Stimulated activated CD8-positive, alpha-beta memory T cell treated with anti-CD3 and anti-CD28 coated beads, Interleukin-2, amount 100 ng/mL, for 1 hour (primary cell): ENCODE results near the gene PPP1R27.

Source experiments
- DNase-seq, 2 donors: peaks; one replicate each; pipeline ENCODE4 v3.0.0-alpha.2; 2020; ENCODE audit warnings: low read depth in 2 of 2

Gene PPP1R27

DNA sequence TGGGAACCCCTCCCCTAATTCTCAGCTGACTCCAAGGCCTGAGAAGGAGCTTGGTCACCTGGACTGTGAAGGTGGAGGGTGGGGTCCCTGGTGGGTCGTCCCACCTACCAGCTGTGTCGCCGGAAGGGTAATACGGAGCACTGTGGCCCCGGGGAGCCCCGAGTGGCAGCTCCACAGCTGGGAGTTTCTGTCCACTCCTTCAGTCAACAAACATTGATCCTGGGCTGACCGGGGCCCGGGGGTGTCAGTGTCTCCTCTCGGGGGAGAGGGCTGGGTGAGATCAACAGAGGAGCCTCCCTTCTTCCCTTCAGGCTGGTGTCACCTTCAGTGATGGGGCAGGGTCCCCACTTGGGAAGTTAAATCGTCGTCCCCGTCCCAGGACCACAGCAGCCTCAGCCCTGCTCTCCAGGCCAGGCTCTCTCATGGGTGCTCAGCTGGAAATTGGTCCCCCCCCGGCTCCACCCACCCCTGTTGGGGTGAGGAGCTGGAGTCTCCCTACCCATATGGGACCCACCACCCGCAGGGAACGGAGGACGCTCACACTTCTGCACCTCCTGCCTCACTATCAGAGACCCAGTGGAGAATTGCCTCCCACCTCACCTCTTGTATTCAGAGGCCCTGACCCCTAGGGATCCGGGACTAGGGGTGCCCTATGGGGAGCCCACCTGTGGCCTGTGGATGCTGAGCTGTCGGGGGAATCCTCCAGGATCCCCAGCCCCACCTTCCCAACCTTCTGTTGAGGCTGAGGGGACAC, 29.0 kb downstream of the PPP1R27 start:
- DNase-seq, result no peak

DNA sequence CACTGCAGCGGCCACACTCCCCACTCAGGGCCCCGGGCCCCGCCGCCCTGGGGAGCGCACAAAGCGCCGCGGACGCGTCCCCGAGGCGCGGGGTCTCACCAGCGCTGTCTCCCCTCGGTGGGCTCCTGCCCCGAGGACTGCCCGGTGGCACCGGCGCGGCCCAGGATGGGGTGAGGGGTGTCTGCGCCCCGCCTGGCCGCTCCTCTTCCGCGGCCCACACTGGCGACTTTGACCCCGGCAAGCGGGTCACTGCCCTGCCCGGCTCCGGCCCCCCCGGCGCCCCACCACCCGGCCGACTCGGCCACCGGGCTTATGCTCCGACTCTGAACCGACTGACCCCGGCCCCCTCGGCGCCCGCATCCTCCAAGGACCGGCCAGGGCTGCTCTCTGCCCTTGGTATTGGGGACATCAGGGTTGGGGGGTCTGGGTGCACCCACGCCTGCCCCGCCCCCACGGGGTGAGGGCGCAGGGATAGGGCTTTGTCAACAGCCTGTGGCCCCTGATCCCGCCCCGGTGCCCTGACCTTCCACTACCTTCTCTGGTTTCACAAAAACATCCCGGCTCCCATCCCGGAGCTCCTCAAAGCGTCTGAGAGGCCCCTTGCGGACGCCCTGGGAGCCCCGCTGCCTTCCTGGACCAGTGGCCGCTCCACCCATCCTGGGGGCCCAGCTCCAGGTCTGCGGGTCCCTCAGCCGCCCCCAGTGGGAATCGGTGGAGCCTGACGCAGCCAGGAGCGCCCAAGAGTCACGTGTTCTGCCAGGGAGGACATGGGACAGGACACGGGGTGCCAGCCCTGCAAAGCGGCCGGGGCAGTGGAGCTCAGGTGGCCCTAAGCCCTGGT, 30.1 kb downstream of the PPP1R27 start:
- no peak for DNase-seq

DNA sequence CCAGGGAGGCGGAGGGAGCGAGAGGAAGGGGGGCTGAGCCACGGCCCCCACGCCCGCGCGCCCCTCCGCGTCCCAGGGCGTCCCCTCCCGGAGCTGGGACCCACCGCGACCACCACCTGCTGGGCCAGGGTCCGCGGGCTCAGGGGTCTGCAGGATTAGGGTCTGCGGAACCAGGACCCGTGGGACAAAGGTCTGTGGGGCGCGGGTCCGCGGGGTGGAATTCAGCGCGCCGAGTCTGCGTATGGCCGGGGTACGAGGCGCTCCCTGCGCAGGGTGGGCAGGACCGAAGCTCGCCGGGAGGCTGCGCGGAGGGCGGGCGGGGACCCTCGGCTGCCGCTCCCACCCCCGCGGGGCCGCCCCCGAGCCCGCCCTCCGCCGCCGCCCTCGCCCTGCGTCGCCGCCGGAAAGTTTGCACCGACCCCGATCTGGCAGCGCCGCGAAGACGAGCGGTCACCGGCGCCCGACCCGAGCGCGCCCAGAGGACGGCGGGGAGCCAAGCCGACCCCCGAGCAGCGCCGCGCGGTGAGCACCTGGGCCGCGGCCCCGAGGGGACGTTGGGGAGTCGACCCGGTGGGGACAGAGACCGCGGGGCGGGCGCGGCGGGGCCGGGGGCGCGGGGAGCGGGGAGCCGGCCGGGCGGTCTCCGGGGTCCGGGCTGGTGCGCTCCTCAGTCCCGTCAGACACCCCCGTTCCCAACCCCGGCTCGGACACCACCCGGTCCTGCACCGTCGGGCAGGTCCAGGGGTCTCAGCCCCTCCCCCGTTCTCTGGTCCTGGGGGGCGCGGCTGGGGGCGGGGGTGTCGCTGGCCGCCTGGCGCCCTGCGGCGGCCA, 30.9 kb downstream of the PPP1R27 start, which contains the start of gene GCGR:
GCGR (plus strand) TSS at position 423 of the 831 bp plus-strand sequence. CDS start 4,869 bp downstream, outside the sequence.
- DNase-seq, result no peak

DNA sequence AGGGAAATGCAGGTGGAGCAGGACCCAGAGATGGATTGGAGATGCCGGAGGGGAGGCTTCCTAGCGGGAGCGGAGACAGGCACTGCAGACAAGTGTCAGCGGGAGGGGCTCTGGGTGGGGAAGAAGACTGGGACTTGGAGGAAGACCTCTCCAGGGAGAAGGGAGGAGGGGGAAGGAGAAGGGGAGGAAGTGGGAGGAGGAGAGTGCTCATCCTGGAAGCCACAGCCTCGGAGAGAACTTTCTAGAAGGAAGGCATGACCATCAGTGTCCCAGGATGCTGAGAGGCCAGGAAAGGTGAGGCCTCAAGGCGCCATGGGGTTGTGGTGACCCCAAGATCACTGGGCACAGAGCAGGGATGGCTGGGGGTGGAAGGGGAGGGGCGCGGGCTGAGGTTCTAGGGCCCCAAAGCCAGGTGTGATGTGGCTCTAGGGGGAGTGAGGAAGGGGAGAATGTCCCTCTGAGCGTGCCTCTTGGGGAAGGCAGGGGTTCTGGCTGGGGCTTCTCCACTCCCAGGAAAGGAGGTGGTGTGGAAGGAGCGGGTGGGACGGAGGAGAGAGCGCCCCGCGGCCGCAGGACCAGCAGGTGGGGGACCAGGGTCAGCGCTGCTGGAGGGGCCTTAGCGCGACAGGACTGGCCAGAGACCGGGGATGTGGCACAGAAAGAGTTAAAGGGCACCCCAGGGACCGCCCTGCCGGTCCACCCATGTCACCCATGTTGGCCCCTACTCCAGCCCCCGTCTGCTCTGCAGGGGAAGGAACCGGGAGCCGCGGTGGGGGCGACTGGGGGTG, 31.8 kb downstream of the PPP1R27 start:
- DNase-seq, result no peak

DNA sequence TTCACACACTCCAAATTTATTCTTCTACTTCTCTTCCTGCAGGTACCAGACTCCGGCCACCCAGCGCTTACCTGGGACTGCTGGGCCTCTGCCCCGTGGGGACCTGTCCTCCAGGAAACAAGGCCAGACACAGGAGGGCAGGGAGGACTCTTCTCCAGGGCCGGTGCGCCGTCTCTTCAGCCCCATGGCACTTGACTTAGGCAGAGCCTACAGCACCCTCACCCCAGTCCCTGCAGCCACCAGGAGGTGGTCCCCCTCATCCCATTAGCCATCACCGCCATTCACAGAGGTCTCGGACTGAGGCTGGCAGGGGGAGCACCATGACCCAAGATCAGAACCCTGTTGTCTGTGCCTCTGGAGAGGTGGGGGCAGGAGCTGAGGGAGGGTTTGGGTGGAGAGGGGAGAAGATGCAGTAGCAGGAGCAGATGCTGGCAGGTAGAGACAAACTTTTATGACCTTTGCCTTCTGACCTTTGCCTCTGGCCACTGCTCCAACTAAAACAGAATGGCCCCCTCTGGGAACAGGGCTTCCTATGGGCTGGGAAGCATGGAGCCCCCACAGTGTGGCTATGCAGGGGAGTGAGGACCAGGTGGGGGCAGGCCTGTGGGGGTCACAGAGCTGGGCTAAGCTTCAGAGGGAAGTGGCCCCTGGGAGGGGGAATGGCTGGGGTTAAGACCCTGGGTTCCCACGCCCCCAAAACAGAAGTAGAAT, 32.6 kb downstream of the PPP1R27 start:
- no peak for DNase-seq

DNA sequence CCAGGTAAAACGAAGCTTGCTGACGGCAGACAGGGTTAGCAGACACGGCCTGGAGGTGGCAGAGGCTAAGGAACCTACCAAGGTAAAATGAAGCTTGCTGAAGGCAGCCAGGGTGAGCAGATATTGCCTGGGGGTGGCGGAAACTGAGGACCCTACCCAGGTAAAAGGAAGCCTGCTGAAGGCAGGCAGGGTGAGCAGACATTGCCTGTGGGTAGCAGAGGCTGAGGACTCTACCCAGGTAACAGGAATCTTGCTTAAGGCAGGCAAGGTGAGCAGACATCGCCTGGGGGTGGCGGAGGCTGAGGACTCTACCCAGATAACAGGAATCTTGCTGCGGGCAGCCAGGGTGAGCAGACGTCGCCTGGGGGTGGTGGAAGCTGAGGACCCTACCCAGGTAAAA, 33.5 kb downstream of the PPP1R27 start:
- DNase-seq, result no peak

DNA sequence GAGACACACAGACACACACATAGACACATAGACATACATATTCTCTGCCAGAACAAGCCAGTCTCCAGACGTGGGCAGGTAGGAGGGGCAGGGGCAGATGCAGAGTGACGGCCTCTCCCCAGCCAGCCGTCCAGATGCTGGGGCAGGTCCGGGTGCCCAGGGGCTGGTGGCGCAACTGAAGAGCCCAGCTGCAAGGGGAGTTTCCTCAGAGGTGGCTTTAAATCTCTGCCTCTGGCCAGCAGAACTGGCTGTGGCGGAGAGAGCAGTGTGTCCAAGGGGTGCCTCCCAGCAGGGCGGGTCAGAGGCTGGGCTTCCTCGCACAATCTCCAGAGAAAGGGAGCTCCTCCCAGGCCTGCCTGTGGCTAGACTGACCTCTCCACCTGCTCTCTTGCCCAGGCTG, 40.3 kb downstream of the PPP1R27 start:
- no peak for DNase-seq

DNA sequence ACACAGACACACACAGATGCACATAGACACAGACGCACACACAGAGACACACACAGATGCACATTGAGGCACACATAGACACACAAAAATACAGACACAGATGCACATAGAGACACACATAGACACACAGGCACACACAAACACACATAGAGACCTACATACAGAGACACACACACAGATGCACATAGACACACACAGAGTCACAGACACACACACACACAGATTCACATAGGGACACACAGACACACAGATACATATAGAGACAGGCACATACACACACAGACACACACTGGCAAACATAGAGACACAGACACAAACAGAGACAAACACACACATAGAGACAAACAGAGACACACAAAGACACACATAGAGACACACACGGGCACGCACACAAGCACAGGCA, 40.8 kb downstream of the PPP1R27 start:
- no peak for DNase-seq

DNA sequence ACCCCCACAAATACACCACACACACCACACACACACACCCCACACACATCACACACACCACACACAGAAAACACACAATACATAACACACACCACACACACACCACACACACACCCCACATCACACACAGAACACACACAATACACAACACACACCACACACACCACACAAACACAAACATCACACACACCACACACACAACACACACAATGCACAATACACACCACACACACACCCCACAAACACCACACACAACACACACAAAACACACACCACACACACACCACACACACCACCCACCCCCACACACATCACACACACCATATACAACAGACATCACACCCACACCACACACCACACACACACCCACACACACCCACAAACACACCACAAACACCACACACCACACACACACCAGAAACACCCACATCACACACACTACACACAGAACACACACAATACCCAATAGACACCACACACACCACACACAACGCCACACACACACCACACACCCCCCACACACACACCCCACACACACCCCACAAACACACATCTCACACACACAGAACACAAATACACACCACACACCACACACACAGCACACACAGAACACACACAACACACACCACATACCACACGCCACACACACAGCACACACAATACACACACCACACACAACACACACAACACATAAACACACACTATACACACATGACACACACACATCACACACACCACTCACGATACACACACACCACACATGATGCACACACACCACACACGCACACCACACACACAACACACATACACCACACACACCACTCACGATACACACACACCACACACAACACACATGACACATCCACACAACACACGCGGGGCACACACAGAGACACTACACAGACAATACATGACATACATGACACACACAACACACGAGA, 41.9 kb downstream of the PPP1R27 start:
- DNase-seq, result no peak
